H1 (cell line): ENCODE data around the gene GAPDHS.

ENCODE experiments used
- ATF3 ChIP-seq: IDR thresholded peaks from 2 replicates; pipeline ENCODE4 v1.6.1; 2011; ENCODE audit warnings: low read depth, mild to moderate bottlenecking, low read length; ENCODE audit not compliant: insufficient read depth
- CBX8 ChIP-seq: fragments of 300-800, 300-1000 bp; sonication (generic); IDR thresholded peaks from 2 replicates; pipeline ENCODE4 v1.7.1; 2016; ENCODE audit warnings: low read depth, low read length, borderline replicate concordance
- CTCF ChIP-seq, 3 experiments: IDR thresholded peaks; 1 replicate in 2 of 3; 2 replicates in 1 of 3; pipeline versions ENCODE4 v1.5.1 to v1.6.1; 2011; ENCODE audit warnings: low read length in 3 of 3, mild to moderate bottlenecking in 3 of 3, inconsistent platforms in 2 of 3, low read depth in 1 of 3, moderate library complexity in 1 of 3; ENCODE audit not compliant: insufficient read depth in 1 of 3; ENCODE audit errors: control extremely low read depth in 1 of 3
- E2F6 ChIP-seq: IDR thresholded peaks from 2 replicates; pipeline ENCODE4 v1.6.1; 2012; ENCODE audit warnings: inconsistent platforms
- EP300 ChIP-seq, 2 experiments: IDR thresholded peaks; 1 replicate in 1 of 2; 2 replicates in 1 of 2; pipeline ENCODE4 v1.6.1; 2011 to 2012; ENCODE audit warnings: low read depth in 2 of 2, low read length in 2 of 2, mild to moderate bottlenecking in 2 of 2, borderline replicate concordance in 1 of 2, inconsistent platforms in 1 of 2, moderate library complexity in 1 of 2
- EZH2 ChIP-seq: fragments of 200-600 bp; sonication (generic); IDR thresholded peaks from 2 replicates; pipeline ENCODE4 v1.7.1; 2012; ENCODE audit warnings: low read depth, mild to moderate bottlenecking, moderate library complexity, low read length, inconsistent platforms; ENCODE audit not compliant: severe bottlenecking
- MAX ChIP-seq: IDR thresholded peaks from 2 replicates; pipeline ENCODE4 v1.6.1; 2012; ENCODE audit warnings: inconsistent platforms
- NRF1 ChIP-seq: IDR thresholded peaks from 2 replicates; pipeline ENCODE4 v1.6.1; 2011; ENCODE audit warnings: mild to moderate bottlenecking, low read depth, low read length, improper control_type of control experiment
- POLR2A ChIP-seq, 2 experiments: IDR thresholded peaks; 1 replicate in 1 of 2; 2 replicates in 1 of 2; pipeline ENCODE4 v1.6.1; 2011; ENCODE audit warnings: low read depth in 2 of 2, low read length in 2 of 2, mild to moderate bottlenecking in 2 of 2; ENCODE audit errors: control extremely low read depth in 1 of 2
- POLR2AphosphoS5 ChIP-seq: IDR thresholded peaks from 2 replicates; pipeline ENCODE4 v1.6.1; 2011; ENCODE audit warnings: low read depth, low read length
- SP2 ChIP-seq: IDR thresholded peaks from 2 replicates; pipeline ENCODE4 v1.6.1; 2012; ENCODE audit warnings: mild to moderate bottlenecking, low read length, inconsistent platforms
- SP4 ChIP-seq: IDR thresholded peaks from 2 replicates; pipeline ENCODE4 v1.6.1; 2012; ENCODE audit warnings: low read length, inconsistent platforms
- TAF1 ChIP-seq: IDR thresholded peaks from 2 replicates; pipeline ENCODE4 v1.6.1; 2011; ENCODE audit warnings: mild to moderate bottlenecking, low read depth, low read length
- YY1 ChIP-seq: IDR thresholded peaks from 2 replicates; pipeline ENCODE4 v1.6.1; 2011; ENCODE audit warnings: low read depth, mild to moderate bottlenecking, low read length

GRCh38 chr19:35522745-35523327 lies 10.4 kb upstream of the GAPDHS start:
- TF ChIP-seq SP2 = no peak
- no peak for TF ChIP-seq ATF3
- no peak for TF ChIP-seq TAF1
- no peak for TF ChIP-seq POLR2A (IDR thresholded peaks at IDR 0.05; ENCODE audit: control extremely low read depth in 1 of 2, low read depth in 2 of 2, low read length in 2 of 2)
- TF ChIP-seq CBX8 = no peak
- TF ChIP-seq EZH2 = no peak
- TF ChIP-seq CTCF (IDR thresholded peaks at IDR 0.05; ENCODE audit: control extremely low read depth in 1 of 3, insufficient read depth in 1 of 3, low read depth in 1 of 3, low read length in 3 of 3) = no peak
- TF ChIP-seq NRF1 = no peak
- TF ChIP-seq POLR2AphosphoS5 = no peak
- TF ChIP-seq EP300 (IDR thresholded peaks at IDR 0.05; ENCODE audit: borderline replicate concordance in 1 of 2, low read depth in 2 of 2, low read length in 2 of 2) = no peak
- TF ChIP-seq YY1 = no peak
- no peak for TF ChIP-seq SP4
- TF ChIP-seq MAX = no peak
- no peak for TF ChIP-seq E2F6
